WTC11 (cell line): ENCODE measurements around the gene FNDC1.

Experiments
- JAZF1 ChIP-seq: fragments of 250-450 bp; sonication (Bioruptor Pico); IDR thresholded peaks from 2 replicates; pipeline ENCODE4 v1.9.0; 2021; ENCODE audit warnings: moderate library complexity, mild to moderate bottlenecking, inconsistent platforms
- NFYB ChIP-seq: sonication (generic); formaldehyde crosslinking; conservative IDR thresholded peaks from 2 replicates; pipeline ENCODE4 v1.8.0; 2022; ENCODE audit warnings: low read depth, missing genetic modification reagents
- ZNF138 ChIP-seq: sonication (generic); formaldehyde crosslinking; conservative IDR thresholded peaks from 2 replicates; pipeline ENCODE4 v1.8.1; 2022; ENCODE audit warnings: mild to moderate bottlenecking, moderate library complexity, missing genetic modification reagents
- TF ChIP-seq, protein P1 (sequence below): sonication (generic); formaldehyde crosslinking; IDR thresholded peaks from 2 replicates; pipeline ENCODE4 v1.8.0; 2023; ENCODE audit warnings: missing genetic modification reagents, mild to moderate bottlenecking, borderline replicate concordance
- TF ChIP-seq, protein P2 (sequence below): fragments of 200-600 bp; IDR thresholded peaks from 2 replicates; pipeline ENCODE4 v1.8.0; 2022; ENCODE audit warnings: antibody characterized with exemption
- TF ChIP-seq, protein P3 (sequence below): sonication (generic); formaldehyde crosslinking; IDR thresholded peaks from 2 replicates; pipeline ENCODE4 v1.8.0; 2022; ENCODE audit warnings: missing genetic modification reagents
- TF ChIP-seq, protein P4 (sequence below): sonication (generic); formaldehyde crosslinking; IDR thresholded peaks from 2 replicates; pipeline ENCODE4 v1.8.1; 2023; ENCODE audit warnings: mild to moderate bottlenecking, moderate library complexity, missing genetic modification reagents

GRCh38 chr6:159250633-159251032 lies 81.4 kb downstream of the FNDC1 start:
- TF ChIP-seq JAZF1 (no peak), NFYB (CRISPR knock-in tag) (no peak), ZNF138 (CRISPR knock-in tag) (no peak)
- TF ChIP-seq, protein P1, sequence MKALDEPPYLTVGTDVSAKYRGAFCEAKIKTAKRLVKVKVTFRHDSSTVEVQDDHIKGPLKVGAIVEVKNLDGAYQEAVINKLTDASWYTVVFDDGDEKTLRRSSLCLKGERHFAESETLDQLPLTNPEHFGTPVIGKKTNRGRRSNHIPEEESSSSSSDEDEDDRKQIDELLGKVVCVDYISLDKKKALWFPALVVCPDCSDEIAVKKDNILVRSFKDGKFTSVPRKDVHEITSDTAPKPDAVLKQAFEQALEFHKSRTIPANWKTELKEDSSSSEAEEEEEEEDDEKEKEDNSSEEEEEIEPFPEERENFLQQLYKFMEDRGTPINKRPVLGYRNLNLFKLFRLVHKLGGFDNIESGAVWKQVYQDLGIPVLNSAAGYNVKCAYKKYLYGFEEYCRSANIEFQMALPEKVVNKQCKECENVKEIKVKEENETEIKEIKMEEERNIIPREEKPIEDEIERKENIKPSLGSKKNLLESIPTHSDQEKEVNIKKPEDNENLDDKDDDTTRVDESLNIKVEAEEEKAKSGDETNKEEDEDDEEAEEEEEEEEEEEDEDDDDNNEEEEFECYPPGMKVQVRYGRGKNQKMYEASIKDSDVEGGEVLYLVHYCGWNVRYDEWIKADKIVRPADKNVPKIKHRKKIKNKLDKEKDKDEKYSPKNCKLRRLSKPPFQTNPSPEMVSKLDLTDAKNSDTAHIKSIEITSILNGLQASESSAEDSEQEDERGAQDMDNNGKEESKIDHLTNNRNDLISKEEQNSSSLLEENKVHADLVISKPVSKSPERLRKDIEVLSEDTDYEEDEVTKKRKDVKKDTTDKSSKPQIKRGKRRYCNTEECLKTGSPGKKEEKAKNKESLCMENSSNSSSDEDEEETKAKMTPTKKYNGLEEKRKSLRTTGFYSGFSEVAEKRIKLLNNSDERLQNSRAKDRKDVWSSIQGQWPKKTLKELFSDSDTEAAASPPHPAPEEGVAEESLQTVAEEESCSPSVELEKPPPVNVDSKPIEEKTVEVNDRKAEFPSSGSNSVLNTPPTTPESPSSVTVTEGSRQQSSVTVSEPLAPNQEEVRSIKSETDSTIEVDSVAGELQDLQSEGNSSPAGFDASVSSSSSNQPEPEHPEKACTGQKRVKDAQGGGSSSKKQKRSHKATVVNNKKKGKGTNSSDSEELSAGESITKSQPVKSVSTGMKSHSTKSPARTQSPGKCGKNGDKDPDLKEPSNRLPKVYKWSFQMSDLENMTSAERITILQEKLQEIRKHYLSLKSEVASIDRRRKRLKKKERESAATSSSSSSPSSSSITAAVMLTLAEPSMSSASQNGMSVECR (CRISPR knock-in tag): no peak
- TF ChIP-seq, protein P2, sequence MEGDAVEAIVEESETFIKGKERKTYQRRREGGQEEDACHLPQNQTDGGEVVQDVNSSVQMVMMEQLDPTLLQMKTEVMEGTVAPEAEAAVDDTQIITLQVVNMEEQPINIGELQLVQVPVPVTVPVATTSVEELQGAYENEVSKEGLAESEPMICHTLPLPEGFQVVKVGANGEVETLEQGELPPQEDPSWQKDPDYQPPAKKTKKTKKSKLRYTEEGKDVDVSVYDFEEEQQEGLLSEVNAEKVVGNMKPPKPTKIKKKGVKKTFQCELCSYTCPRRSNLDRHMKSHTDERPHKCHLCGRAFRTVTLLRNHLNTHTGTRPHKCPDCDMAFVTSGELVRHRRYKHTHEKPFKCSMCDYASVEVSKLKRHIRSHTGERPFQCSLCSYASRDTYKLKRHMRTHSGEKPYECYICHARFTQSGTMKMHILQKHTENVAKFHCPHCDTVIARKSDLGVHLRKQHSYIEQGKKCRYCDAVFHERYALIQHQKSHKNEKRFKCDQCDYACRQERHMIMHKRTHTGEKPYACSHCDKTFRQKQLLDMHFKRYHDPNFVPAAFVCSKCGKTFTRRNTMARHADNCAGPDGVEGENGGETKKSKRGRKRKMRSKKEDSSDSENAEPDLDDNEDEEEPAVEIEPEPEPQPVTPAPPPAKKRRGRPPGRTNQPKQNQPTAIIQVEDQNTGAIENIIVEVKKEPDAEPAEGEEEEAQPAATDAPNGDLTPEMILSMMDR: no peak
- TF ChIP-seq, protein P3, sequence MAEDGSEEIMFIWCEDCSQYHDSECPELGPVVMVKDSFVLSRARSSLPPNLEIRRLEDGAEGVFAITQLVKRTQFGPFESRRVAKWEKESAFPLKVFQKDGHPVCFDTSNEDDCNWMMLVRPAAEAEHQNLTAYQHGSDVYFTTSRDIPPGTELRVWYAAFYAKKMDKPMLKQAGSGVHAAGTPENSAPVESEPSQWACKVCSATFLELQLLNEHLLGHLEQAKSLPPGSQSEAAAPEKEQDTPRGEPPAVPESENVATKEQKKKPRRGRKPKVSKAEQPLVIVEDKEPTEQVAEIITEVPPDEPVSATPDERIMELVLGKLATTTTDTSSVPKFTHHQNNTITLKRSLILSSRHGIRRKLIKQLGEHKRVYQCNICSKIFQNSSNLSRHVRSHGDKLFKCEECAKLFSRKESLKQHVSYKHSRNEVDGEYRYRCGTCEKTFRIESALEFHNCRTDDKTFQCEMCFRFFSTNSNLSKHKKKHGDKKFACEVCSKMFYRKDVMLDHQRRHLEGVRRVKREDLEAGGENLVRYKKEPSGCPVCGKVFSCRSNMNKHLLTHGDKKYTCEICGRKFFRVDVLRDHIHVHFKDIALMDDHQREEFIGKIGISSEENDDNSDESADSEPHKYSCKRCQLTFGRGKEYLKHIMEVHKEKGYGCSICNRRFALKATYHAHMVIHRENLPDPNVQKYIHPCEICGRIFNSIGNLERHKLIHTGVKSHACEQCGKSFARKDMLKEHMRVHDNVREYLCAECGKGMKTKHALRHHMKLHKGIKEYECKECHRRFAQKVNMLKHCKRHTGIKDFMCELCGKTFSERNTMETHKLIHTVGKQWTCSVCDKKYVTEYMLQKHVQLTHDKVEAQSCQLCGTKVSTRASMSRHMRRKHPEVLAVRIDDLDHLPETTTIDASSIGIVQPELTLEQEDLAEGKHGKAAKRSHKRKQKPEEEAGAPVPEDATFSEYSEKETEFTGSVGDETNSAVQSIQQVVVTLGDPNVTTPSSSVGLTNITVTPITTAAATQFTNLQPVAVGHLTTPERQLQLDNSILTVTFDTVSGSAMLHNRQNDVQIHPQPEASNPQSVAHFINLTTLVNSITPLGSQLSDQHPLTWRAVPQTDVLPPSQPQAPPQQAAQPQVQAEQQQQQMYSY (CRISPR knock-in tag): no peak
- TF ChIP-seq, protein P4, sequence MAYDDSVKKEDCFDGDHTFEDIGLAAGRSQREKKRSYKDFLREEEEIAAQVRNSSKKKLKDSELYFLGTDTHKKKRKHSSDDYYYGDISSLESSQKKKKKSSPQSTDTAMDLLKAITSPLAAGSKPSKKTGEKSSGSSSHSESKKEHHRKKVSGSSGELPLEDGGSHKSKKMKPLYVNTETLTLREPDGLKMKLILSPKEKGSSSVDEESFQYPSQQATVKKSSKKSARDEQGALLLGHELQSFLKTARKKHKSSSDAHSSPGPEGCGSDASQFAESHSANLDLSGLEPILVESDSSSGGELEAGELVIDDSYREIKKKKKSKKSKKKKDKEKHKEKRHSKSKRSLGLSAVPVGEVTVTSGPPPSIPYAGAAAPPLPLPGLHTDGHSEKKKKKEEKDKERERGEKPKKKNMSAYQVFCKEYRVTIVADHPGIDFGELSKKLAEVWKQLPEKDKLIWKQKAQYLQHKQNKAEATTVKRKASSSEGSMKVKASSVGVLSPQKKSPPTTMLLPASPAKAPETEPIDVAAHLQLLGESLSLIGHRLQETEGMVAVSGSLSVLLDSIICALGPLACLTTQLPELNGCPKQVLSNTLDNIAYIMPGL: no peak
